A673 (cell line): ENCODE data around the gene BORCS6.

Experiments
- CTCF ChIP-seq: fragments of 300-800, 200-600 bp; sonication (generic); conservative IDR thresholded peaks from 2 replicates; pipeline ENCODE4 v1.5.1; 2017; ENCODE audit warnings: low read depth, mild to moderate bottlenecking, antibody characterized with exemption, low read length, moderate library complexity, mixed read lengths
- EZH2 ChIP-seq: fragments of 200-600 bp; sonication (generic); IDR thresholded peaks from 2 replicates; pipeline ENCODE4 v1.6.1; 2017; ENCODE audit warnings: borderline replicate concordance, low read depth, mild to moderate bottlenecking, mixed read lengths, antibody characterized with exemption, low read length; ENCODE audit not compliant: poor library complexity, severe bottlenecking

GRCh38 chr17:8140065-8141029, 49.6 kb downstream of the BORCS6 start:
- no peak for TF ChIP-seq CTCF
- TF ChIP-seq EZH2 = no peak
